SU-DHL-6 (cell line): Measurements from ENCODE around the gene OTOF.

Experiments
- CTCF ChIP-seq: fragments of 200-600 bp; sonication (generic); IDR thresholded peaks from one replicate; pipeline ENCODE4 v1.5.1; 2017; ENCODE audit warnings: antibody characterized with exemption, mild to moderate bottlenecking, low read length, moderate library complexity; ENCODE audit not compliant: insufficient read depth, poor library complexity, severe bottlenecking
- EZH2phosphoT487 ChIP-seq: fragments of 200-600 bp; sonication (generic), shearing (Covaris generic); conservative IDR thresholded peaks from 2 replicates; pipeline ENCODE4 v1.6.1; 2018; ENCODE audit warnings: mild to moderate bottlenecking, antibody characterized with exemption, low read length, moderate library complexity, mixed read lengths

DNA sequence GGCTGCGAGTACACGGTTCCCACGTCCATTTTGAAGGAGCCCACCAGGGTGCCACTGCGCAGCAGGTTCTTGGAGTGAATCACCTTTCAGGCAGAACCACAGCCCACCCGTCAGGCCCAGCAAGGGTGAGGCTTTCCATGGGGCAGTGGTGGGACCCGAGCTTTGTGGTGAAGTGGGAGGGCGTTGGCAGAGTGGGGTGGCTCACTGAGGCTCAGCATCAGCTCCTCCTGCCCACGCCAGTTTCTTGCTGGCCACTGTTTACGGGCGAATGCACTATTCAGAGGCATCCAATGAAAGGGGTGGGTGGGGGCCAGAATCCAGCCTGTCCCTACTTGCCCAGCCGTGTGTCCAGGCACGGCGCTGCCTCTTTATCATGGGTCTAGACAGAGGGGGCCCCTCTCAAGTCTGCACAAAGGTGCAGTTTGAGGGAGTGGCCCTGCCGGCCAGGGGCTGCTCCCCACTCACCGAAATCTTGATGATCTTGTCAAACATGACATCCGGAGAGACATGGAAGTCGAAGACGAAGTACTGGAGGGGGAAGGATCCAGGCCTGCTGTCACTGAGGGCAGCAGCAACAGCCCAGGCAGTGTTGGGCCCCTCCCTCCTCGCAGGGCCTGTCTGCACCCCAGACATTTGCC lies 11.4 kb upstream of the OTOF start:
- TF ChIP-seq CTCF (no peak), EZH2phosphoT487 (no peak)
